HCT116 (cell line): ENCODE measurements around the gene MED14. TPM values are rescaled to one million over a fixed set of nuclear protein-coding genes. Genes with fewer than 3 reads are reported as not detected.

Experiments used
- ATAC-seq: fragments of 200-7000 bp; cut with Tn5 transposase; 2 replicates; pipeline ENCODE4 v1.9.1; 2020; ENCODE audit warnings: mild to moderate bottlenecking, moderate library complexity
- BruUV-seq: library from RNA; stranded (reverse); fragments of 400-500 nt; replicated peaks from 2 replicates; lab custom pipeline; 2021; lab: Mats Ljungman, UMichigan
- CTCF ChIA-PET: fragments of 300-600 bp; sonication (Branson Sonifier 250); formaldehyde crosslinking; loops from one replicate; lab custom pipeline; 2021; ENCODE audit warnings: antibody characterized with exemption; lab: Charles Lee
- POLR2A ChIA-PET: fragments of 300-600, 350-600 bp; sonication (Branson Sonifier 250); formaldehyde crosslinking; loops from one replicate; lab custom pipeline; 2021; ENCODE audit warnings: antibody characterized with exemption; lab: Charles Lee
- RAD21 ChIA-PET, 2 experiments: fragments of 300-600 bp; sonication (Branson Sonifier 250); formaldehyde crosslinking; loops; one replicate each; lab custom pipeline; 2023; ENCODE audit warnings: low total read pairs in 2 of 2; ENCODE audit not compliant: uncharacterized antibody in 2 of 2, unreplicated experiment in 2 of 2, low non-redundant PET in 1 of 2; lab: Charles Lee
- DNase-seq: peaks from one replicate; pipeline ENCODE4 v3.0.0-alpha.2; 2010; ENCODE audit warnings: low read depth, low spot score
- H2AFZ ChIP-seq: fragments of 200-600 bp; shearing (Covaris generic), sonication (generic); 2 replicates; pipeline ENCODE4 v1.6.1; 2017; ENCODE audit warnings: low read depth, mixed run types, mixed read lengths, antibody characterized with exemption, low read length; ENCODE audit not compliant: poor library complexity, severe bottlenecking
- H3K27ac ChIP-seq: 2 replicates; pipeline ENCODE4 v1.5.1; 2012; ENCODE audit warnings: low read depth, low read length
- H3K27me3 ChIP-seq: fragments of 200-600 bp; sonication (generic); 2 replicates; pipeline ENCODE4 v1.6.1; 2016; ENCODE audit warnings: mixed run types, low read length, mixed read lengths; ENCODE audit not compliant: insufficient read depth
- H3K36me3 ChIP-seq, 2 experiments: fragments of 200-500 bp in 1 of 2; fragments of 200-600 bp in 1 of 2; sonication (Bioruptor generic) in 1 of 2; sonication (generic) in 1 of 2; 2 replicates each; pipeline versions ENCODE4 v1.5.1 to v1.6.1; 2014 to 2016; ENCODE audit warnings: low read length in 2 of 2, inconsistent platforms in 1 of 2, mixed read lengths in 1 of 2, mixed run types in 1 of 2; ENCODE audit not compliant: insufficient read depth in 2 of 2, control insufficient read depth in 1 of 2
- H3K4me1 ChIP-seq, 2 experiments: fragments of 200-600 bp in 1 of 2; sonication (generic) in 1 of 2; 2 replicates each; pipeline versions ENCODE4 v1.5.1 to v1.6.1; 2012 to 2017; ENCODE audit warnings: low read length in 2 of 2, inconsistent platforms in 1 of 2, mild to moderate bottlenecking in 1 of 2, mixed read lengths in 1 of 2, mixed run types in 1 of 2, moderate library complexity in 1 of 2; ENCODE audit not compliant: insufficient read depth in 2 of 2, control insufficient read depth in 1 of 2
- H3K4me2 ChIP-seq: fragments of 200-600 bp; sonication (generic); 2 replicates; pipeline ENCODE4 v1.6.1; 2017; ENCODE audit warnings: mixed run types, low read length, mixed read lengths
- H3K4me3 ChIP-seq, 2 experiments: fragments of 200-600 bp in 1 of 2; sonication (generic) in 1 of 2; replicated peaks in 1 of 2; 2 replicates each; pipeline ENCODE4 v1.5.1; 2011 to 2016; ENCODE audit warnings: low read length in 2 of 2, control low read depth in 1 of 2, low read depth in 1 of 2, mild to moderate bottlenecking in 1 of 2, mixed read lengths in 1 of 2, mixed run types in 1 of 2
- H3K79me2 ChIP-seq: fragments of 200-600 bp; sonication (generic); 2 replicates; pipeline ENCODE4 v1.6.1; 2017; ENCODE audit warnings: mild to moderate bottlenecking, mixed run types, low read length, moderate library complexity, mixed read lengths; ENCODE audit not compliant: insufficient read depth
- H3K9ac ChIP-seq: fragments of 200-600 bp; sonication (generic); 2 replicates; pipeline ENCODE4 v1.6.1; 2016; ENCODE audit warnings: low read length, mixed read lengths
- H3K9me2 ChIP-seq: fragments of 200-600 bp; sonication (generic), shearing (Covaris generic); 2 replicates; pipeline ENCODE4 v1.6.1; 2017; ENCODE audit warnings: mixed run types, mild to moderate bottlenecking, moderate library complexity; ENCODE audit not compliant: insufficient read depth
- H3K9me3 ChIP-seq, 2 experiments: fragments of 200-500 bp in 1 of 2; fragments of 200-600 bp in 1 of 2; sonication (Bioruptor generic) in 1 of 2; sonication (generic) in 1 of 2; 2 replicates each; pipeline ENCODE4 v1.6.1; 2014 to 2017; ENCODE audit warnings: low read length in 2 of 2, mixed read lengths in 2 of 2, inconsistent platforms in 1 of 2, low read depth in 1 of 2, mild to moderate bottlenecking in 1 of 2, mixed run types in 1 of 2, moderate library complexity in 1 of 2; ENCODE audit not compliant: control insufficient read depth in 1 of 2, insufficient read depth in 1 of 2
- H4K20me1 ChIP-seq: fragments of 200-600 bp; sonication (generic), shearing (Covaris generic); 2 replicates; pipeline ENCODE4 v1.6.1; 2017; ENCODE audit warnings: mixed run types, mild to moderate bottlenecking, moderate library complexity; ENCODE audit not compliant: insufficient read depth
- CBX3 ChIP-seq: IDR thresholded peaks from 2 replicates; pipeline ENCODE4 v1.6.1; 2012; ENCODE audit warnings: low read depth
- CEBPB ChIP-seq: IDR thresholded peaks from 2 replicates; pipeline ENCODE4 v1.6.1; 2012; ENCODE audit warnings: low read depth
- EGR1 ChIP-seq: IDR thresholded peaks from 2 replicates; pipeline ENCODE4 v1.6.1; 2012; ENCODE audit warnings: low read depth
- ELF1 ChIP-seq: IDR thresholded peaks from 2 replicates; pipeline ENCODE4 v1.6.1; 2012; ENCODE audit warnings: low read depth, borderline replicate concordance
- EZH2 ChIP-seq: fragments of 200-600 bp; sonication (generic); IDR thresholded peaks from 2 replicates; pipeline ENCODE4 v1.6.1; 2017; ENCODE audit warnings: antibody characterized with exemption, mixed run types
- EZH2phosphoT487 ChIP-seq: fragments of 200-600 bp; IDR thresholded peaks from 2 replicates; pipeline ENCODE4 v1.6.1; 2018; ENCODE audit warnings: antibody characterized with exemption, borderline replicate concordance
- MAX ChIP-seq: IDR thresholded peaks from 2 replicates; pipeline ENCODE4 v1.6.1; 2012
- POLR2A ChIP-seq: IDR thresholded peaks from 2 replicates; pipeline ENCODE4 v1.7.0; 2011; ENCODE audit warnings: borderline replicate concordance; ENCODE audit not compliant: insufficient read depth, insufficient read length; ENCODE audit errors: extremely low read depth
- RAD21 ChIP-seq: IDR thresholded peaks from 2 replicates; pipeline ENCODE4 v1.6.1; 2012; ENCODE audit warnings: low read depth, mild to moderate bottlenecking
- SIN3A ChIP-seq: IDR thresholded peaks from 2 replicates; pipeline ENCODE4 v1.6.1; 2012; ENCODE audit warnings: low read depth
- SP1 ChIP-seq: IDR thresholded peaks from 2 replicates; pipeline ENCODE4 v1.6.1; 2012; ENCODE audit warnings: low read depth
- YY1 ChIP-seq: IDR thresholded peaks from 2 replicates; pipeline ENCODE4 v1.6.1; 2011; ENCODE audit warnings: low read length, low read depth, moderate library complexity, mild to moderate bottlenecking; ENCODE audit not compliant: insufficient replicate concordance; ENCODE audit errors: extremely low read depth
- ZNF274 ChIP-seq: fragments of 200-500 bp; sonication (Bioruptor generic); IDR thresholded peaks from 2 replicates; pipeline ENCODE4 v1.6.1; 2014; ENCODE audit warnings: mild to moderate bottlenecking, low read depth, low read length, inconsistent platforms
- intact Hi-C: fragments of 100-400 bp; cut with micrococcal nuclease; formaldehyde crosslinking; loops from 2 replicates; pipeline ENCODE4 v1.10.0; 2022
- total RNA-seq: library from RNA; stranded (reverse); gene quantifications from one replicate; pipeline ENCODE4 v1.2.1, GENCODE V29; 2021; ENCODE audit not compliant: unreplicated experiment
- TF ChIP-seq, protein P1 (sequence below): IDR thresholded peaks from 2 replicates; pipeline ENCODE4 v1.6.1; 2011; ENCODE audit warnings: mild to moderate bottlenecking, low read length, moderate library complexity; ENCODE audit not compliant: insufficient replicate concordance; ENCODE audit errors: extremely low read depth
- TF ChIP-seq, protein P2 (sequence below): IDR thresholded peaks from 2 replicates; pipeline ENCODE4 v1.6.1; 2012; ENCODE audit warnings: low read depth

MED14 gene
- total RNA-seq, 1 experiment from 2014 or later, result 51.8 TPM

DNA sequence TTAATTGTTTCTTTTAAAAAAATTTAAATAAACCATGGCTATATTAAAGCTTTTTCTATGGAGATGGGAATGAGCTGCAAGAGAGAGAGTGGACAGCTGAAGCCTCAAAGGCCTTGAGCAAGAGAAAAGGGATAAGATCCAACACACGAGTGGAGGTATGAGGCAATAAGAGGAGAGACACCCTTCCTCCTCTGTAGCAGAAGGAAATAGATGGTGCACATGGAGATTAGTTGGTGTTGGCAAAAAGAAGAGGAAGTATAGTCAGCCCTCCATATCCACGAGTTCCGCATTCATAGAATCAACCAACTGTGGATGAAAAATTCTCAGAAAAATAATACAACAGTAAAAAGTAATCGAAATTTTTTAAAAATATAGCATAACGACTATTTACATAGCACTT lies 91.2 kb downstream of the MED14 start:
- Histone ChIP-seq H3K79me2 (peaks cover 27% of the 10 kb centered on the region), H3K4me2 (no peak overlapping the region), H3K4me1 (peaks cover 4 to 10% of the 10 kb centered on the region in 2 experiments; a peak in 2 of 4 replicates), H3K9ac (no peak overlapping the region), H3K9me3 (no peaks in the 10 kb centered on the region), H3K36me3 (no peaks in the 10 kb centered on the region), H4K20me1 (no peaks in the 10 kb centered on the region), H3K9me2 (no peaks in the 10 kb centered on the region), H3K27me3 (no peaks in the 10 kb centered on the region), H3K27ac (no peak overlapping the region), H3K4me3 (no peak overlapping the region), H2AFZ (no peak overlapping the region)
- TF ChIP-seq MAX (no peak), SIN3A (no peak), ELF1 (no peak), RAD21 (no peak), ZNF274 (no peak), POLR2A (no peak), CBX3 (no peak), YY1 (no peak), CEBPB (no peak), EZH2 (no peak), EZH2phosphoT487 (no peak), EGR1 (no peak), SP1 (no peak)
- TF ChIP-seq, protein P1, sequence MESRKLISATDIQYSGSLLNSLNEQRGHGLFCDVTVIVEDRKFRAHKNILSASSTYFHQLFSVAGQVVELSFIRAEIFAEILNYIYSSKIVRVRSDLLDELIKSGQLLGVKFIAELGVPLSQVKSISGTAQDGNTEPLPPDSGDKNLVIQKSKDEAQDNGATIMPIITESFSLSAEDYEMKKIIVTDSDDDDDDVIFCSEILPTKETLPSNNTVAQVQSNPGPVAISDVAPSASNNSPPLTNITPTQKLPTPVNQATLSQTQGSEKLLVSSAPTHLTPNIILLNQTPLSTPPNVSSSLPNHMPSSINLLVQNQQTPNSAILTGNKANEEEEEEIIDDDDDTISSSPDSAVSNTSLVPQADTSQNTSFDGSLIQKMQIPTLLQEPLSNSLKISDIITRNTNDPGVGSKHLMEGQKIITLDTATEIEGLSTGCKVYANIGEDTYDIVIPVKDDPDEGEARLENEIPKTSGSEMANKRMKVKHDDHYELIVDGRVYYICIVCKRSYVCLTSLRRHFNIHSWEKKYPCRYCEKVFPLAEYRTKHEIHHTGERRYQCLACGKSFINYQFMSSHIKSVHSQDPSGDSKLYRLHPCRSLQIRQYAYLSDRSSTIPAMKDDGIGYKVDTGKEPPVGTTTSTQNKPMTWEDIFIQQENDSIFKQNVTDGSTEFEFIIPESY, result no peak
- TF ChIP-seq, protein P2, sequence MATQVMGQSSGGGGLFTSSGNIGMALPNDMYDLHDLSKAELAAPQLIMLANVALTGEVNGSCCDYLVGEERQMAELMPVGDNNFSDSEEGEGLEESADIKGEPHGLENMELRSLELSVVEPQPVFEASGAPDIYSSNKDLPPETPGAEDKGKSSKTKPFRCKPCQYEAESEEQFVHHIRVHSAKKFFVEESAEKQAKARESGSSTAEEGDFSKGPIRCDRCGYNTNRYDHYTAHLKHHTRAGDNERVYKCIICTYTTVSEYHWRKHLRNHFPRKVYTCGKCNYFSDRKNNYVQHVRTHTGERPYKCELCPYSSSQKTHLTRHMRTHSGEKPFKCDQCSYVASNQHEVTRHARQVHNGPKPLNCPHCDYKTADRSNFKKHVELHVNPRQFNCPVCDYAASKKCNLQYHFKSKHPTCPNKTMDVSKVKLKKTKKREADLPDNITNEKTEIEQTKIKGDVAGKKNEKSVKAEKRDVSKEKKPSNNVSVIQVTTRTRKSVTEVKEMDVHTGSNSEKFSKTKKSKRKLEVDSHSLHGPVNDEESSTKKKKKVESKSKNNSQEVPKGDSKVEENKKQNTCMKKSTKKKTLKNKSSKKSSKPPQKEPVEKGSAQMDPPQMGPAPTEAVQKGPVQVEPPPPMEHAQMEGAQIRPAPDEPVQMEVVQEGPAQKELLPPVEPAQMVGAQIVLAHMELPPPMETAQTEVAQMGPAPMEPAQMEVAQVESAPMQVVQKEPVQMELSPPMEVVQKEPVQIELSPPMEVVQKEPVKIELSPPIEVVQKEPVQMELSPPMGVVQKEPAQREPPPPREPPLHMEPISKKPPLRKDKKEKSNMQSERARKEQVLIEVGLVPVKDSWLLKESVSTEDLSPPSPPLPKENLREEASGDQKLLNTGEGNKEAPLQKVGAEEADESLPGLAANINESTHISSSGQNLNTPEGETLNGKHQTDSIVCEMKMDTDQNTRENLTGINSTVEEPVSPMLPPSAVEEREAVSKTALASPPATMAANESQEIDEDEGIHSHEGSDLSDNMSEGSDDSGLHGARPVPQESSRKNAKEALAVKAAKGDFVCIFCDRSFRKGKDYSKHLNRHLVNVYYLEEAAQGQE, result no peak
- ATAC-seq (no peak), DNase-seq (no peak)
- intact Hi-C loops, result no loop called here
- no TSS peak for BruUV-seq
- RAD21 ChIA-PET, result no interaction called here
- CTCF ChIA-PET, result no interaction called here
- POLR2A ChIA-PET, result no interaction called here
